ENCODE results near the gene LDHB.

Gene LDHB

GRCh38 chr12:21631367-21631766 is 26.3 kb downstream of the LDHB start:
- no peaks in the 10 kb centered on the region for H3K9me3 ChIP-seq (ENCODE audit: control insufficient read depth, insufficient read depth, low read depth, low read length)
- TF ChIP-seq REST (tag by site-specific recombination; IDR thresholded peaks at IDR 0.05) (no peak), ZNF707 (tag by site-specific recombination; IDR thresholded peaks at IDR 0.05) (no peak), GLIS1 (tag by site-specific recombination; IDR thresholded peaks at IDR 0.05) (no peak), ZNF391 (tag by site-specific recombination; IDR thresholded peaks at IDR 0.05; ENCODE audit: borderline replicate concordance, low read depth) (no peak), ZNF513 (tag by site-specific recombination; IDR thresholded peaks at IDR 0.05) (no peak), WT1 (tag by site-specific recombination; IDR thresholded peaks at IDR 0.05) (no peak), ZNF837 (tag by site-specific recombination; IDR thresholded peaks at IDR 0.05) (no peak), ZNF366 (tag by site-specific recombination; conservative IDR thresholded peaks at IDR 0.05) (no peak), GFI1B (tag by site-specific recombination; IDR thresholded peaks at IDR 0.05) (no peak), KLF10 (tag by site-specific recombination; IDR thresholded peaks at IDR 0.05) (no peak), EGR2 (tag by site-specific recombination; IDR thresholded peaks at IDR 0.05; ENCODE audit: low read depth) (no peak), INSM2 (tag by site-specific recombination; IDR thresholded peaks at IDR 0.05) (no peak), ZBTB21 (tag by site-specific recombination; IDR thresholded peaks at IDR 0.05) (no peak), ZNF449 (tag by site-specific recombination; IDR thresholded peaks at IDR 0.05) (no peak), ZNF19 (tag by site-specific recombination; IDR thresholded peaks at IDR 0.05; ENCODE audit: low read depth) (no peak), ZNF501 (tag by site-specific recombination; IDR thresholded peaks at IDR 0.05) (no peak), ZNF624 (tag by site-specific recombination; IDR thresholded peaks at IDR 0.05) (no peak), BCL11B (tag by site-specific recombination; IDR thresholded peaks at IDR 0.05; ENCODE audit: low read depth) (no peak), ZBTB8A (tag by site-specific recombination; IDR thresholded peaks at IDR 0.05) (no peak), ZNF140 (tag by site-specific recombination; IDR thresholded peaks at IDR 0.05) (no peak)
- no peak overlapping the region for H3K27ac ChIP-seq (ENCODE audit: extremely low read depth, low read depth, low read length)
- POLR2A ChIA-PET, result no interaction called here
- CTCF ChIA-PET, result interaction anchor here (1.1 kb wide), 1 partner anchor 23 kb away, joined by 3 read pairs; no protein-coding TSS in a partner anchor
- H3K4me3 ChIP-seq (ENCODE audit: low read depth, low read length), result no peak overlapping the region
- H3K36me3 ChIP-seq (ENCODE audit: control insufficient read depth in 2 of 2, insufficient read depth in 1 of 2, low read length in 2 of 2), result peaks cover 15 to 31% of the 10 kb centered on the region in 2 experiments
- H3K4me1 ChIP-seq (ENCODE audit: control insufficient read depth, insufficient read depth, low read length), result no peaks in the 10 kb centered on the region
